Immature natural killer cell (primary cell): ENCODE results near the gene GABBR2. TPM values are rescaled to one million over a fixed set of nuclear protein-coding genes. Genes with fewer than 3 reads are reported as not detected.

Experiments used
- DNase-seq, 3 donors: peaks; one replicate each; pipeline ENCODE4 v3.0.0; 2022; ENCODE audit warnings: mixed read lengths in 1 of 3
- H3K27ac Mint-ChIP-seq, 6 donors: one replicate each; pipeline ENCODE4 v1.8.0; 2020; ENCODE audit warnings: mixed read lengths in 6 of 6, mild to moderate bottlenecking in 5 of 6, inconsistent platforms in 4 of 6, moderate library complexity in 3 of 6
- H3K27me3 Mint-ChIP-seq, 3 donors: one replicate each; pipeline ENCODE4 v1.8.0; 2020 to 2021; ENCODE audit warnings: low read depth in 3 of 3, mild to moderate bottlenecking in 3 of 3, mixed read lengths in 3 of 3, moderate library complexity in 3 of 3, inconsistent platforms in 1 of 3
- H3K36me3 Mint-ChIP-seq, 3 donors: one replicate each; pipeline ENCODE4 v1.8.0; 2020; ENCODE audit warnings: mixed read lengths in 3 of 3, inconsistent platforms in 2 of 3, mild to moderate bottlenecking in 2 of 3
- H3K4me1 Mint-ChIP-seq, 2 donors: one replicate each; pipeline ENCODE4 v1.8.0; 2020; ENCODE audit warnings: inconsistent platforms in 2 of 2, mild to moderate bottlenecking in 2 of 2, mixed read lengths in 2 of 2, moderate library complexity in 1 of 2
- H3K4me3 Mint-ChIP-seq, 5 donors: one replicate each; pipeline ENCODE4 v1.8.0; 2020; ENCODE audit warnings: mild to moderate bottlenecking in 5 of 5, mixed read lengths in 5 of 5, inconsistent platforms in 3 of 5, moderate library complexity in 3 of 5
- H3K9me3 Mint-ChIP-seq, 6 donors: one replicate each; pipeline ENCODE4 v1.8.0; 2020; ENCODE audit warnings: mild to moderate bottlenecking in 6 of 6, mixed read lengths in 6 of 6, inconsistent platforms in 4 of 6, moderate library complexity in 3 of 6
- polyA plus RNA-seq, 3 donors: library from polyadenylated mRNA; unstranded; fragments of 300-500 nt; fragmentation: Illumina TruSeq; gene quantifications; one replicate each; pipeline ENCODE4 v1.2.3, GENCODE V29; 2021

The GABBR2 gene
- polyA plus RNA-seq, 3 donors from 2014 or later, result not detected

DNA sequence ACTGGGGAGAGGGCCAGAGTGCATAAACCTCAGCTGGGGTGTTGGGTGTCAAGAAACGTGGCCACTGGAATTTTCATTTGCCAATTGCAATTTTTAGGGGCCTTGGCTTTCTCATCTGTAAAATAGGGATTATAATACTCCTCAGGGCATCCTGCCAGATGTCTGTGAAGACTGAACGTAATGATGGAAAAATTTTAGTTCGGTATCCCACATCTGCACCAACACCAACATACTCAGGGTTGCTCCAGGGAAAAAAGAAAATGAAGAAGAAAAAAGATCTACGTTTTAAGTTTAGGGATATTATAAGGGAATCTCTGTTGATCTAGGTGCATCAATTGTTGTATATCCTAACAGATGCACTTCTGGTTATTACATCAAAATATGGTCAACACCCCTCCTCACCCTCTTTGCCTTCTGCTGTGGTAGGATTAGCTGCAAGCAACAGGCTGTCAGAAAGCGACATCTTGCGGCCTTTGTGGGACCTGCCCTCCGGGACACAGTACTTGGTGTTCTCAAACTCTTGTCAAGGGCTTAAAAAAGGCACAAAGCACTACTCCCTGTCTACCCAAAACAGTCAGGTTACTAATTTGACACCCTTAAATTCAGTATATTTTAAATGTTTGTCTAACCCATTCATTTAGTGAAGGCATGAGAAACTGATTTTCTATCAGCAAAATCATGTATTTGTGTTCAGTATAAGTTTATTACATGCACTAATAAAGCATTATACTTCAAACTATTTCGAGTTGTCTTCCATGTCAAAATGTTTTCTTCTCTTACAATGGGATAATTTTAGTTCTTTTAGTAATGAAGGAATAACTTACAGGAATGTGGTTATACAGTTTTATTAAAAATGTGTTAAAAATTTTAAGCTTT, 445.0 kb downstream of the GABBR2 start:
- H3K4me3 Mint-ChIP-seq, result no peak overlapping the region
- no peaks in the 10 kb centered on the region for H3K4me1 Mint-ChIP-seq
- H3K36me3 Mint-ChIP-seq, result no peaks in the 10 kb centered on the region
- peaks cover 0 to 6% (median 2%) of the 10 kb centered on the region in 3 donors for H3K27me3 Mint-ChIP-seq
- DNase-seq, result peak; percentile 69 to 78 (median 73)
- H3K27ac Mint-ChIP-seq, result no peak overlapping the region
- no peaks in the 10 kb centered on the region for H3K9me3 Mint-ChIP-seq

DNA sequence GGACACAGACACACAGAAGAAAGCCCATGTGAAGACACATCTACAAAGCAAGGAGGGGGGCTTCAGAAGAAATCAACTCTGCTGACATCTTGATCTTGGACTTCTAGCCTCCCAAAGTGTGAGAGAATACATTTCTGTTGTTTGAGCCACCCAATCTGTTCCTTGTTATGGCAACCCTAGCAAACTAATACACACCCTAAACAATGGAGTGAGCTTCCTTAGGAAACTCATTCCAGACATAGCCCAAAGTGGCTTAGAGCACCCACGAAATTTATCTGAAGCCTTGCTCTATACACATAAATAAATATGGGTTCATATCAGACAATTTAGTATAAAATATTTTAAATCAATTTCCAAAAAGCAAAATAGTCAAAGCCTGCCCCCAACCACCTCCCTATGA, 445.7 kb downstream of the GABBR2 start:
- peaks cover 0 to 2% (median 2%) of the 10 kb centered on the region in 3 donors for H3K27me3 Mint-ChIP-seq
- no peaks in the 10 kb centered on the region for H3K4me1 Mint-ChIP-seq
- no peak overlapping the region for H3K4me3 Mint-ChIP-seq
- H3K9me3 Mint-ChIP-seq, result no peaks in the 10 kb centered on the region
- H3K36me3 Mint-ChIP-seq, result no peaks in the 10 kb centered on the region
- no peak for DNase-seq
- no peak overlapping the region for H3K27ac Mint-ChIP-seq

DNA sequence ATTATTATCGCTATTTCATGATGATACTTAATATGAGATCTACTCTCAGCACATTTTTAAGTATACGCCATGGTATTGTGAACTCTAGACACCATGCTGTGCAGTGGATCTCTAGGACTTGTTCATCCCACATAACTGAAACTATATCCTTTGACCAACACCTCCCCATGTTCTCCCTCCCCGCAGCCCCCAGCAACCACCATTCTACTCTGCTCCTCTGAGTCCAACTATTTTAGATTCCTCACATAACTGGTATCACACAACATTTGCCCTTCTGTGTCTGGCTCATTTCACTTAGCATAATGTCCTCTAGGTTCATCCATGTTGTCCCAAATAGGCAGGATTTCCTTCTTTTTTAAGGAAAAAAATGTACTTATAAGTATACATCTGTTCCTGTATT, 446.7 kb downstream of the GABBR2 start:
- H3K36me3 Mint-ChIP-seq, result no peaks in the 10 kb centered on the region
- H3K27ac Mint-ChIP-seq, result no peak overlapping the region
- peaks cover 0 to under 1% of the 10 kb centered on the region in 2 donors for H3K4me1 Mint-ChIP-seq
- peaks cover 0 to 2% (median 2%) of the 10 kb centered on the region in 3 donors for H3K27me3 Mint-ChIP-seq
- H3K4me3 Mint-ChIP-seq, result no peak overlapping the region
- DNase-seq, result no peak
- no peaks in the 10 kb centered on the region for H3K9me3 Mint-ChIP-seq

DNA sequence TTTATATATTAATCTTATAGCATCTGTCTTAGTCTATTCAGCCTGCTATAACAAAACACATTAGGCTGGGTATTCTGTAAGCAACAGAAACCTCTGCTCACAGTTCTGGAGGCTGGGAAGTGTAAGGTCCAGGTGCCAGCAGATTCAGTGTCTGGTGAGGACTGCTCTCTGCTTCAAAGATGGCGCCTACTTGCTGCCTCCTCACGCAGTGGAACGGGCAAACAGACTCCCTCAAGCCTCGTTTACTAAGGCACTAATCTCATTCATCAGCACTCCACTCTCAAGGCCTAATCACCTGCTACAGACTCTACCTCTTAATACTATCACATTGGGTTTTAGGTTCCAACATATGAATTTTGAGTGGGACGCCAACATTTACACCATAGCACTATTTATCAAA, 448.1 kb downstream of the GABBR2 start:
- Mint-ChIP-seq H3K36me3 (no peaks in the 10 kb centered on the region), H3K27me3 (peaks cover 5 to 10% (median 6%) of the 10 kb centered on the region in 3 donors), H3K4me3 (no peak overlapping the region), H3K4me1 (peaks cover 6 to 8% of the 10 kb centered on the region in 2 donors), H3K27ac (no peak overlapping the region), H3K9me3 (no peaks in the 10 kb centered on the region)
- no peak for DNase-seq

DNA sequence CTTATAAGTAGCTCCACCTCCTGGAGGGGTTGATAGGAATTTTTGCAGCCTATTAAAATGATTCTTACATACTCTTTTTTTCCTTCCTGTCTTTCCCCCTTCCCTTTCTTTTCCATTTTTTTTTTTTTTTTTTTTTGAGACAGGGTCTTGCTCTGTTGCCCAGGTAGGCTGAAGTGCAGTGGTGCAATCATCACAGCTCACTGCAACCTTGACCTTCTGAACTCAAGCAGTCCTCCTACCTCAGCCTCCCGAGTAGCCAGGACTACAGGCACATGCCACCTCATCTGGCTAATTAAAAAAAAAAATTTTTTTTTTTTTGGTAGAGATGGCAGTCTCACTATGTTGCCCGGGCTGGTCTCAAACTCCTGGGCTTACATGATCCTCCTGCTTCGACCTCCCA, 448.9 kb downstream of the GABBR2 start:
- Mint-ChIP-seq H3K9me3 (no peaks in the 10 kb centered on the region), H3K27ac (peak overlapping the region in 1 of 6 donors; percentile 45), H3K36me3 (no peaks in the 10 kb centered on the region), H3K4me1 (peaks cover 10 to 12% of the 10 kb centered on the region in 2 donors), H3K4me3 (no peak overlapping the region), H3K27me3 (peaks cover 6 to 12% (median 6%) of the 10 kb centered on the region in 3 donors)
- DNase-seq, result no peak

DNA sequence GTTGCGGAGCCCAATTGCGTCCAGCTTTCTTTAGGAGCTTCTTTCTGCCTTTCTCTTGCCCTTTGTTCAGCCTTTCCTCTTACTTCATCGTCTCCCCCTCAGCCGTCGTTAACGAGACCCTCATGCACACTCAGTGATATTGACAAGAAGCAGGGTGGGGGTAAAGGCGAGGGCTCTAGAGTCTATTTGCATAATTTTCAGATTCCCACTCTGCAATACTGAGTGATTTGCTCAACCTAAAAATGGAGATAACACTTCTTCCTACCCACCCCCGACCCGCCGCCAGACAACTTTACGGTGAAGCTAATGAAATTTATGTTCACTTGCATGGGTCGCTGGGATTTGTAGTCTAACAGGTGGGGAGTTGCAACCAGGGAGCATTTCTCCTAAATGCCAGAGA, 452.0 kb downstream of the GABBR2 start:
- Mint-ChIP-seq H3K27me3 (peaks cover 6 to 9% (median 6%) of the 10 kb centered on the region in 3 donors), H3K27ac (peak overlapping the region; percentile 91 to 98 (median 94)), H3K9me3 (no peaks in the 10 kb centered on the region), H3K4me3 (peak overlapping the region; percentile 86 to 99 (median 94)), H3K4me1 (peaks cover 20 to 32% of the 10 kb centered on the region in 2 donors), H3K36me3 (peaks cover 0 to 6% (median 5%) of the 10 kb centered on the region in 3 donors)
- DNase-seq, result peak in 1 of 3 donors; percentile 14

DNA sequence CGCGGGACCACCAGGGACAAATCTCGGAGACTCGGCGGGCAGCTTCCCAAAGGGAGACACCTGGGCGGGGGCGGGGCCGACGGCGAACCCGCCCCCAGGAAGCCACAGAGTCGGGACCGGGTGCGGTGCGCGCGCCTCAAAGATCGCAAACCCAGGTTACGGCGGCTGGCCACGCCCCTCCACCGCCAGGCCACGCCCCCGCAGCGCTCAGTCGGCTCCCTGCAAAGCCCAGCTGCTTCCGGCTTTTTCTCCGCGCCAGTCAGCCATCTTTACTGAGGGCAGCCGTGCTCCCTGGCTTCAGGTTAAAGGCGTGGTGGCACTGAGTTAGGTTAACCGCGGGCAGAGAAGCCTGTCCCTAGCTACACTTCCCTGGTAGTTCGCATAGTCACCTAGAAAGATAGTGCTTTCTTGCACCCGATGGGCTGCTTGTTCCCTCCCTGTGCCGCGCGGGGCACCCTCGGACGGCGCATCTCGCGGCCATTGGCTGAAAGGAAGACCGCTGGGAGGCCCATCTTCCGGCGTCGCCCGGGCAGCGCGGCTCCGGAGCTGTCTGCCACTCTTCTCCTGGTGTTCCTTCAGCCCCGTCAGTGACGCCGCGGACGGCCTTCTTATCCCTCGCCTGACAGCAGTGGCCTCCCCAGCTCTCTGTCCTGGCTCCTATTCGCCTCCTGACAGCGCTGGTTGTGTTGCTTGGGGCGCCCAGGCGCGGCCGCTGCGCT, 453.0 kb downstream of the GABBR2 start, which contains the start of gene TBC1D2:
Gene TBC1D2, minus strand, starts transcription at position 72 of the 719 bp plus-strand sequence. CDS start 108 bp downstream, outside the sequence.
- H3K9me3 Mint-ChIP-seq, result no peaks in the 10 kb centered on the region

DNA sequence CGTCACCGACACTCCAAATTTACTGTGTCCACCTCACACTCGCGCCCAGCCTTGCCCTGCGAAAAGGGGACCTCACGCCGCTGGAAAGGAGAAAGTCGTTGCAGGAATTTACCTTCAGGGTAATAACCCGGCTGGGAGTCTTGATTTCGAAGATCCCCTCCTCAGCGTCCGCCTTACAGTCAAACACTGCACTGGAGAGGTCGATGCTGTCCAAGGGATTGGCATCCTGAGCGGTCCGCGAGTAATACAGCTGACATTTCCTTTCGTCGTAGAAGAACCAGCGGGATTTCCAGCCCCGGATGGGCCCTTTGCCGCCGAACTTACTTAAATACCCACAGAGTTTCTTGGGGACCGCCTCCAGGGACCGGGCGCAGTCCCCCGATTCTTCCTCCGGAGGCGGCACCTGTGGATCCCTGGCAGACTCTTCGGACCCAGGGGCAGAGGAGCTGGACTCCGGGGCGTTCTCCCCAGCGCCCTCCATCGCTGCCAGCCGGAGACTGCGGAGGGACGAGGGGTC, 453.6 kb downstream of the GABBR2 start:
- Mint-ChIP-seq H3K36me3 (peaks cover 0 to 12% (median 7%) of the 10 kb centered on the region in 3 donors), H3K4me3 (peak overlapping the region; percentile 86 to 99 (median 94)), H3K9me3 (no peaks in the 10 kb centered on the region), H3K27me3 (peaks cover 6 to 9% (median 6%) of the 10 kb centered on the region in 3 donors), H3K27ac (peak overlapping the region; percentile 22 to 98 (median 89)), H3K4me1 (peaks cover 20 to 32% of the 10 kb centered on the region in 2 donors)
- DNase-seq, result no peak

More for the DNA sequence above, 453.0 kb downstream of the GABBR2 start, which contains the start of gene TBC1D2:
- Mint-ChIP-seq H3K4me1 (peaks cover 20 to 32% of the 10 kb centered on the region in 2 donors), H3K4me3 (peak within 1 kb of the TSS; percentile 86 to 99 (median 94)), H3K27ac (peak within 1 kb of the TSS; percentile 91 to 98 (median 94)), H3K36me3 (peaks cover 0 to 9% (median 6%) of the 10 kb centered on the region in 3 donors), H3K27me3 (peaks cover 6 to 9% (median 6%) of the 10 kb centered on the region in 3 donors)
- DNase-seq, result peak; percentile 95 to 97 (median 97)

DNA sequence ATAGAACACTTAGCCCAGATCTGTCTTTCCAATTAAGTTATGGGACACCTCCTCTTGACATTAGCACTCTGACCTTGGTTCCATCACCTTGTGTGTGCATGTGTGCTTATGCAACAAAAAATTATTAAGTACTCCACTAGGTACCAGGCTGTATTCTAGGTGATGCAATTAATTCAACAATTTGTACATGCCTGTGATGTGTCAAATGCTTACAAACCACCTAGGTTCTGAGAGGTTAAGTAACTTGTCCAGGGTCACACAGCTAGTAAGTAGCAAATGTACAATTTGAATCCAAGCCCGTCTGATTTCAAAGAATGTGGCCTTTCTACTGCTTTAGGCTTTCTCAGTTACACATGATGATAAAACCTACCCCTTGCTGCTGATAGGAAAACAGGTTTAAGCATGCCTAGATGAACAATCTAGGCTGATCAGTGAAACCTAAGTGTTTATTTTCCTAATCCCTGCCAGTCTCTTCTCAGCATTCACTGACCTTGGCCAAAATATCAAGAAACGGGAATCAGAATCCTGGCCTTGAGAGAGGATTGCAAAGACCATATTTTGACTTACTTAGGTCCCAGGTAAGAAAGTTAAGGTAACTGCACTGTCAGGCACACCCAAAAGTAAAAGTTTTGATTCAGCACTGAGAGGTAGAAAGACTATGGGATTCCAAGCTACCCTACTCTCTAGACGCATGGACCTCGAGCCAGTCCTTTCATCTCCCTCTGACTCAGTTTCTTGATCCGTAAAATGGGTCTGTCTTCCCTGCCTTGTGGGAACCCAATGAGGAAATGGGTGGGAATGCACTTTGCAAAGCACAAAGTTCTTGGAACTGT, 454.3 kb downstream of the GABBR2 start:
- H3K36me3 Mint-ChIP-seq, result peaks cover 5 to 18% (median 12%) of the 10 kb centered on the region in 3 donors
- H3K27ac Mint-ChIP-seq, result peak overlapping the region; percentile 22 to 98 (median 82)
- peaks cover 6 to 9% (median 6%) of the 10 kb centered on the region in 3 donors for H3K27me3 Mint-ChIP-seq
- peak overlapping the region; percentile 86 to 99 (median 94) for H3K4me3 Mint-ChIP-seq
- DNase-seq, result no peak
- peaks cover 20 to 32% of the 10 kb centered on the region in 2 donors for H3K4me1 Mint-ChIP-seq
- H3K9me3 Mint-ChIP-seq, result no peaks in the 10 kb centered on the region

DNA sequence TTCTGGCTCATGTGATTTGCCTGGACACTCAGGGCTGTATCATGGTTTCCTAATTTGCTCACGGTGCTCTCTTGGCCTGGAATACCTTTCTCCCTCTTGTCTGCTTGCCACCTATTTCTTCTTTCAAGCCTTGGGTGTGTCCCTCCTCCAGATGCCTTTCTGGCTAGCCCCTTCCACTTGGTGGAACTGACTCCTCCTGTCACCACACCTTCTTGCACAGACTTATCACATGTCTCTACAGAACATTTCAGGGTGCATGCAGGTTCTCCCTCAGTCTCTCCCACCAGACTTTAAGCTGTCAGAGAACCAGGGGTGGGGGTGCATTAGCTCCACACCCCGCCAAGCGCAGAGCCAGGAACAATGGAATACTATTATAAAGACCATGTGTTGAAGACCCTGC, 455.2 kb downstream of the GABBR2 start:
- Mint-ChIP-seq H3K4me3 (peak overlapping the region in 2 of 5 donors; percentile 30 to 92), H3K27me3 (peaks cover 6 to 9% (median 6%) of the 10 kb centered on the region in 3 donors), H3K9me3 (no peaks in the 10 kb centered on the region), H3K36me3 (peaks cover 5 to 21% (median 12%) of the 10 kb centered on the region in 3 donors), H3K4me1 (peaks cover 23 to 36% of the 10 kb centered on the region in 2 donors), H3K27ac (no peak overlapping the region)
- no peak for DNase-seq

DNA sequence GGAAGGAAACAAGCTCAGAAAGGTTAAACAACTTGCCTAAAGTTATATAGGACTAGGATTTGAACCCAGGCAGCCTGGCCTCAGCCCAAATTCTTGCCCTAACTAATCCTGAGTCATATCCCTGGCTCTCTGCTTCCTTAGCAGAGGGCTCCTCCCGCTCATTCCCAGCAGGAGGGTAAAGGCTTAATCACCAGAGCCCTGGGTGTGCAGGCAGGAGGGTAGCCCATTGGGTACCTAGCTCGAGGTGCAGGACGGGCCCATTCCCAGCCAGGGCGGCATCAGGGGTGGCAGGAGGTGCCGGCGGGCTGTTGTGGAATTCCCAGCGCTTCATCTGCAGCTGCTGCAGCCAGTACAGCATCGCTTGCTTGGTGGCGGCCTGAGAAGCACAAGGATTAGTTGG, 457.2 kb downstream of the GABBR2 start:
- Mint-ChIP-seq H3K36me3 (peaks cover 5 to 24% (median 12%) of the 10 kb centered on the region in 3 donors), H3K9me3 (no peaks in the 10 kb centered on the region), H3K27me3 (peaks cover 6% of the 10 kb centered on the region in 3 donors), H3K4me3 (no peak overlapping the region), H3K4me1 (peaks cover 19 to 32% of the 10 kb centered on the region in 2 donors), H3K27ac (no peak overlapping the region)
- DNase-seq, result no peak

DNA sequence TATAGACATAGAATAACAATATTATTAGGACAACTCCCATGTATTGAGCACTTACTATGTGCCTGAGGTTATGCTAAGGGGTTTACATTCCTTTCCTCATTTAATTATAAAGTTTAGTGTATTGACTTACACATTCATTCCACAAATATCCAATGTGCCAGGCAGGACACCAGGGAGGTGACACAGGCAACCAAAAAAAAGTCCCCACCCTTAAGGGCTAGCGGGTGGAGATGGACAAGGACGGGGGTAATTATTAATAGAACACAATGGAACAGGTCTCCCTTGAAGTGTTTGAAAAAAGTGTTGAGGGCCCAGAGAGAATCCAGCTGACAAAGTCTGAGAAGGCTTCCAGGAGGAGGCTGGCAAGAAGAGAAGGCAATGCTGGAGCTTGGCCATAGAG, 459.0 kb downstream of the GABBR2 start:
- peaks cover 14 to 25% of the 10 kb centered on the region in 2 donors for H3K4me1 Mint-ChIP-seq
- no peak for DNase-seq
- no peaks in the 10 kb centered on the region for H3K9me3 Mint-ChIP-seq
- H3K27me3 Mint-ChIP-seq, result no peaks in the 10 kb centered on the region
- peak overlapping the region in 1 of 6 donors; percentile 33 for H3K27ac Mint-ChIP-seq
- no peak overlapping the region for H3K4me3 Mint-ChIP-seq
- H3K36me3 Mint-ChIP-seq, result peaks cover 5 to 24% (median 15%) of the 10 kb centered on the region in 3 donors
